ENCODE data around the gene MXRA5.
"Not testable (repeated sequence)": the region's sequence is repeated elsewhere in the genome, so short reads cannot be mapped to it uniquely, and the experiment has no call there.

MXRA5 gene

GRCh38 chrX:3346501-3347259, at the start of gene MXRA5:
Gene MXRA5, minus strand, starts transcription at chrX:3346652. Its CDS starts 2,819 bp downstream, at chrX:3343833.
- no peak for DNase-seq

GRCh38 chrX:3393581-3394111, 47.2 kb upstream of the MXRA5 start:
- no peak for DNase-seq

DNA sequence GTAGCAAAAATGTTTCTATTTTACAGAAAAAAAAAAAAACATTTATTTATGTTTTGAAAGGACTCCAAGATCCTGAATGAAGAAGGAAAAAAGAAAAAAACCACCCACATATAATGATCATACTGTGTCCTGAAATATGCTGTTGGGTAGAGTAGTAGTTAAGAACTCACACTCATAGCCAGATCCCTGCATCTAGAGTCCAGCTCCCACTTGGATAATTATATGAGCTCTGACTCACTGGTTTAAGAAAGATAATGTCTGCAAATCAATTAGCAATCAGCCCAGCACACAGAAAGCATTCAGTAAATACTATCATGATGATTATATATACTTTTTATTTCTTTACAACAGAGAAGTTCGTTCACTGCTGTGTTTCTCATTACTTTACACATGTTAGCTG, 46.7 kb upstream of the MXRA5 start:
- no peak for DNase-seq

- DNase-seq: no peak
Measured at GRCh38 chrX:3388457-3388856, 42.0 kb upstream of the MXRA5 start.

DNA sequence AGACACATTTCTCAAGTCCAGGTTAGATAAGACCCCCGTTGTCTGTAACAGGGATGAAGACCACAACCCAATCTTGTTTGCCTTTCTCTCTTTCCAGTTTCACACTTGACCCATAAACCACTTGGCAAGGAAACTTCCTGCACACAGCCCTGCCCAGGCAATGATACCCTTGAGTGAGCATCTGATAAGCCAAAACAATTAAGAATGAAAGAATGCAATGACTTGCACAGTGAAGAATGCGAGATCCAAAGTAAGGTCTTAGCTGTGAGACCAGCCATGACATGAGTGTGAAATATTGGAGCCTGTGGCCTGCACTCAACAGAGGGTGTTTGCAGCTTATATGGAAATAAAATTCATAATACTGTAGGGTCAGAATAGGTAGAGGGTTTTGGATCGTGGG, 37.9 kb upstream of the MXRA5 start:
- DNase-seq: no peak

DNA sequence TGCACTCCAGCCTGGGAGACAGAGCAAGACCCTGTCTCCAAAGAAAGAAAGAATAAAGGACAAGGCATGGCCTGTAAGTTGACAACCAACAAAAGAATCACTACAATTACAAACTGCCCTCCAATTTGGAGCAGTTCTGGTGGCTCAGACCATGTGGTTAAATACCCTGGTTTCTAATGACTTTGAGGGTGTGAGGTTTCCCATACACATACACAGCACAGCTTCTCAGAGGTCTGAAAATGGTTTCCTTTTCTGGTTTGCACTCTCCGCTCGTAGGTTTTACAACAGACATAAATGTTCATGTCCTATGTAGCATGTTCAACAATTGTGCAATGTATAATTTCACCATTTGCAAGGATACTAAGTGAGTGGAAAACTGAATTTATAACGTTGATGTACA, 34.2 kb upstream of the MXRA5 start:
- DNase-seq: no peak

DNA sequence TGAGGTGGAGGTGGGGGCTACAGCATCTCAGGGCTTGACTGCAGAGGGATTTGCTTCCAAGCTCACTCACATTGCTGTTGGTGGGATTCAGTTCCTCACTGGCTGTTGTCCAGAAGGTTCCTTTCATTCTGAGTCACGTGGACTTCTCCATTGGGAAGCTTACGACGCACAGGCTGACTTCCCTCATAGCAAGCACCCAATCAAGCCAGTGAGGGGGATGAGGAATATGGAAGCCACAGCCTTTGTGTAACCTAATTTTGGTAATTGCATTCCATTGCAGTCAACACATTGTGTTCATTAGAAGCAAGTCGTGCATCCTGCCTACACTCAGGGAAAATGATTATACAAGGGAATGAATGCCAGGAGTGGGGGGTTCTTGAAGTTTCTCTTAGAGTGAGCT, 32.7 kb upstream of the MXRA5 start:
- no peak for DNase-seq

DNA sequence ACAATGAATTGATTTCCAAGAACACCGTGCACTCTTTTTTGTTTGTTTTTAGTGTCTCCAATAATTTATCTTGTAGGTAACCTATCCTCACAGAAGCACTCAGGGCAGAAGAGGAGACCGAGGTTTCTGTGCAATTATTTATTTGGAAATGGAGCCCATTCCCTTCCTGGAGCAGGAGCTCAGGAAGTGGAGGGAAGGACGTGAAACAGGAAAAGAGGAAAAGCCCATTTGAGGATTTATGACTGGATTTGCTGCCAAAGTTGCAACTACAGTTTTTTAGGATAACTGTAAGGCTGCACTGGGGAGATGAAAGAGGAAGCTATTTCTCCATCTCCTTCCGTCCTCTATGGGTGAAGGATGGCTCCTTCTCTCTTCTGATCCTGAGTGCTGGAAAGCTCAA, 31.7 kb upstream of the MXRA5 start:
- no peak for DNase-seq

DNA sequence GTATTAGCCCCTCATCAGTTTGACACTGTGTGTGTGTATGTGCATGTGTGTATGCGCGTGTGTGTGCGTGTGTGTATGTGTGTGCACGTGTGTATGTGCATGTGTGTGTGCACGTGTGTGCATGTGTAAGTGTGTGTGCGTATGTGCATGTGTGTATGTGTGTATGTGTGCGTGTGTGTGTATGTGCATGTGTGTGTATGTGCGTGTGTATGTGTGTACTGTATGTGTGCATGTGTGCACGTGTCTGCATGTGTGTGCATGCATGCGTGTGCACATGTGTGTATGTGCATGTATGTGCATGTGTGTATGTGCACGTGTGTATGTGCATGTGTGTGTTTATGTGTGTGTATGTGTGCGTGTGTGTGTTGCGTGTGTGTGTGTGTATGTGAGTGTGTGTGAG, 31.1 kb upstream of the MXRA5 start:
- no peak for DNase-seq

DNA sequence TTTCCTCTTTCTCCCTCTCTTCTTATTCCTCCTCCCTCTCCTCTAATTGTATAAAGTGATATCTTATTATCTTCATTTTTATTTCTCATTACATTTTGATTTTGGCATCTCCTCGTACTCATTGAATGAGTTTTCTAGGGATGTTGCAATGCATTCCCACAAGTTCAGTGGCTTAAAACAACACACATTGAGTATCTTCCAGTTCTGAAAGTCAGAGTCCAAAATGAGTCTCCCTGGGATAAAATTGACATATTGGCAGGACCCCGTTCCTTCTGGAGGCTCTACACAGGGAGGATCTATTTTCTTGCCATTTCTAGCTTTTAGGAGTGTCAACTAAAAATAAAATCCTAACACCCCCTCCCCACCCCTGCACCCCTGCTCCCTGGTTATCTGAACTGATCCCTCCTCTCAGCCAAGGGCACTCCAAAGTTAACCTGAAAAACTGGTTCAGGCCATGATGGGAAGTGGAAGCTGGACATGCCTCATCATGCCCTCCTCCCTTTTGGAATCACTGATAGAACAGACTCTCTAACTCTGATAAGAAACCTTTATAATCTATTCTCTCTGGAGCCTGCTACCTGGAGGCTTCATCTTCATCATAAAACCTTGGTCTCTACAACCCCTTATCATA, 29.5 kb upstream of the MXRA5 start:
- not testable (repeated sequence) for DNase-seq

DNA sequence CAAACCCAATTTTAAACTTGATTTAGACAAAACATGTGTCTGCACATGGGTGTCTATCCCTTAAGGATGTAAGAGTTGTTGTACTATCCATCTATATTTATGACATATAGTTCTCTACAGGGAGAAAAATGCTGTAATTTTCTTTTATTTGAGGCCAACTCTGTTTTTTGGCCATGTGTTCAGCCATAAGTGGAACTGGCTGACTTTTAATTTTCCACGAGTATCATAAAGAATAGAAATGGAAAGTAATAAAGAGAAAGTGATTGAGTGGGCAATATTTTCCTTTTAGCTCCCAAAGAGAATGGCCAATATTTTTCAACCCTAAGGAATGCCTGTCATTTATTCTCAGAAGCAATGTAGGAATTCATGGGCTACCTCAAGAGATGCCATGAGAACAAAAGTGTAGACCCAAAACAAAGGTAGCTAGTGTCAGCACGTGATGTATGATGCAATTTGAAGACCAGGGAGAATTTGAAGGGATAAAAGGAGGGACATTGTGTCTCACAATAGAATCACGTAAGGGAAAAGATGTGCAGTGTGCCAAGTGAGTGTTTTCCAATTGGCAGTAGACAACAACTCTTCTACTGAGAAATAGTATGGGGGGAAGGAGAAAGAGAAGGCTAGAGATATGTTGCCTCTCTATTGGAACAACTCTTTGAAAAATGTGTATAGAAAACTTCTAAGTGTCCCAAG, 27.8 kb upstream of the MXRA5 start:
- no peak for DNase-seq

DNA sequence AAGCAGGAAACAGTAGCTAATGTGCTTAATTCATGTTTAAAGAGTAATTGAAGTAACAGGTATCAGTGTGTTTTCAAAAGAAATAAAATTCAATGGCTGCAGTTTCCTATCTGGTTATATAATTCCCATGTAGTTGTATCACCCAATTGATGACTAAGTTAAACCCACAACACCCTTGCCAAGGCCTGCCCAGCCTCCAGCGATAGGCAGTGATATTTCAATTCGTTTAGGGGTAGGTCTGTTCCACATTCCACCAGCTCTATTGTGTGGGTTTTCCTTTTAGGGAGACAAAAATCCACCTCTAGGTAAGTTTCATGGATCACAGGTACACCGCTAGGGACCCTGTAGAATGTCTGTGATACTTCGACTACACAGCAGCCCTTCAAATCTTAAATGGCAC, 24.7 kb upstream of the MXRA5 start:
- DNase-seq: no peak

GRCh38 chrX:3370656-3371055, 24.2 kb upstream of the MXRA5 start:
- no peak for DNase-seq

DNA sequence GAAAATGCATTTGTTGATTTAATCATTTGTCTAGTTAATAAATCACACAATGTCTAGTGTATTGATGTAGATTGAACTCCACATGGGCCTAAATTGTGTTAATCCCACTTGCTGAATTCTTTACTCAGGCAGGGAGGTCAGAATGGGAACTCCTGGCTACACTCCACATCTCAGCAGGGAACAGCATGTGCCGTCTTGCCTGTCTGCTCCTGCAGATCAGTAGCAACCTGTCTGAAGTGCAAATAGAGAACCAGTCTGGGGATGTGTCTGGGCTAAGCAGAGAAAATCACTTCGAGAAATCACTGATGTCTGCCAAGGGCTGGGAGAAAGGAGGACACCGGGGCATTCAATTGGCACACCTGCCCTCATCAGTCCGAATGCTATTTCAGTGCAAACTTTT, 16.5 kb upstream of the MXRA5 start:
- no peak for DNase-seq

DNA sequence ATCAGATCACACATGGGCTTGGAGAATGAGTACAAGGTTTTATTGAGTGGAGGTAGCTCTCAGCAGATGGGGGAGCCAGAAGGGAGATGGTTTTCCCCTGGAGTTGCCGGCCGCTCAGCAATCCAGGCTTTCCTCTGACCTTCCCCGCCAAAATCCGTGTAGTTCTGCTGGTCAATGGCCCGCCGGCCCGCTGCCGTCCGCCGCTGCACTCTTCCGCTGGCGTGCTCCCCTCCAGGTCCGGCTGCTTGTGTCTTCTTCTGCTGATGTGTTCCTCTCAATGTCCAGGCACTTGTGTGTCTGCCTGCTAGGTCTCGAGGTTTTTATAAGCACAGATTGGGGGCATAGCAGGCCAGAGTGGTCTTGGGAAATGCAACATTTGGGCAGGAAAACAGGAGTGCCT, 14.4 kb upstream of the MXRA5 start:
- DNase-seq: no peak

GRCh38 chrX:3352741-3353140, 6.3 kb upstream of the MXRA5 start:
- not testable (repeated sequence) for DNase-seq

- DNase-seq: no peak
Measured at GRCh38 chrX:3351276-3351675, 4.8 kb upstream of the MXRA5 start.

DNA sequence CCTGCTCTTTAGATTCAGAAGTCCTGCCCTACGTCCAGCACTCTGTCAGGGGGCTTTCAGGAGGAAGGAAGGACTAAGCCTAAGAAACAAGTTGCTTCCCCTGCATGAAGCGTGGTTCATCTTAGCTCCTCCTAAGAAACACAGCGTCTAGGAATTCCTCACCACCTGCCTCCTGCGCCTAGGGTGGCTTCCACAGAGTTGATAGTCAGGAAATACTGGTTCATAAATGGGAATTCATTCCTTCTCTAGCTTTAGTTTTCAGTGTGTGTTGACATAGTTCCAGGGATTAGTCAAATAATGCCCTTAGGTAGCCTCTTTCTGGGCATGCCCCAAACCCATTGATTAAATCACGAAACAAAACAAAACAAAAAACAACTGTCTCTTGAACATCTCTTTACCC, 1.7 kb upstream of the MXRA5 start:
- no peak for DNase-seq

DNA sequence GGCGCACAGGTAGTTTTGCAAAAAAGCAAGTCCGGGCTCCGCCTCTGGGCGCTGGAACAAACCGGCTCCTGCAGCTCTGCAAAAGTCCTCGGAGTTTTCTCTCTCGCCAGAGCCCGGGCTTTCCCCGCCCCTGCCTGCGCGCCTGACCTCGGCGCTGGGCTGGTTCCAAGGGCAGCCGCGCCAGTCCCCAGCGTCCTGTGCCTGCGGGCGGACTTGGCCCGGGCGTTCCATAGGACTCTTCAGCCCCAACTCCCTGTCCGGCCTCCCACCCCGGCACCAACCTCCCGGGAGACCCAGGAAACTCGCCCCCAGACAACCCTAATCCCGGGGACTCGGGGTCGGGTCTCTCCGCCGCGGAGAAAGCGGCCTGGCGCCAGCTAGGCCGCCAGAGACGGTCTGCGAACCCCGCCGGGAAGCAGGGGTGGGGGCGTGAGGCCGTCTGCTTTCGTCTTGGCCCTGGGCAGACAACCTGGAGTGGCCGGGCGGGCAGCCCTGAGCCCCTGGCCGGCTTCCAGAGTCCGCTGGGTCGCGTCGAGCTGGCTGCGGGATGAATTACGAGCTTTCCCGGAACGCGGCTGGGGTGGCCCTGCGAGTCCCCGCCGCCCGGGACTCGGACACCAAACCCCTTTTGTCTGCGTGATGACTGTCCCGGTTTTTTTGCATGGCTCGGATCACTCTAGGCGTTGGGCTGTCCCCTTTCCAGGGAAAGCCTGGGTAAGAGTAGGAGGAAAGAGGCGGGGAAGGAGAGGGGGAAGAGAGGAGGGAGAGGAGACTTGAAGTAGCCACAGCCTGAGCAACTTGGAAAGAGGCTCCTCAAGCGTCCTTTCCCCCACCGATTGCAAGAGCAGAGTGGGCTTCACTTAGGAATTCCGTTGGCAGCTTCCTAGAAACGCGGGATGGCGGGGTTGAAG, 916 bp downstream of the MXRA5 start:
- DNase-seq: no peak

- not testable (repeated sequence) for DNase-seq
Measured at GRCh38 chrX:3343569-3343968, 2.9 kb downstream of the MXRA5 start.

GRCh38 chrX:3340016-3340415, 6.4 kb downstream of the MXRA5 start:
- no peak for DNase-seq

DNA sequence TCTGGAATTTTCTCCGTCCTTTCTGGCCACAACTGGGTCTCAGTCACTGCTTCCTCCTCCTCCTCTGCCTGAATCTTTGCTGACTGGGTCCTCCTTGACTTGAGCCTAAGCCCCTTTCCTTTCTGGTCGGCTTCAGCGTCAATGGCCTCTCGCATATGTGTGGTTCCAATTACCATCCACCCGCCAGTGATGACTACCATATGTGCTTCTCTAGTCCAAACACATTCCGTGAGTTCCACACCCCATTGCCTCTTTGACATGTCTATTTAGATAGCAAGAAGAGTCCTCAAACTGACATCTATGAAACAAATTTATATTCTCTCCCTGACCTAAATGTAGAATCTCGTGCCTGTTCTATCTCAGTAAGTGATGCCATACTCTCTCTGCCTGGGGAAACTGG, 19.8 kb downstream of the MXRA5 start:
- no peak for DNase-seq
